Measurements from ENCODE around the gene TGFBR3.
A peak's percentile ranks its signal among the peaks of the same experiment; 100 is the strongest.

The TGFBR3 gene

GRCh38 chr1:91803847-91804545, 82.0 kb downstream of the TGFBR3 start:
- DNase-seq (ENCODE audit: low read depth in 1 of 2, low spot score in 1 of 2), result peak; percentile 31 to 40

GRCh38 chr1:91803123-91803522, 82.8 kb downstream of the TGFBR3 start:
- no peak for DNase-seq (ENCODE audit: low read depth in 1 of 2, low spot score in 1 of 2)

GRCh38 chr1:91801496-91802115, 84.3 kb downstream of the TGFBR3 start:
- no peak for DNase-seq (ENCODE audit: low read depth in 1 of 2, low spot score in 1 of 2)

- DNase-seq (ENCODE audit: low read depth in 1 of 2, low spot score in 1 of 2), result no peak
Measured at GRCh38 chr1:91799863-91800262, 86.1 kb downstream of the TGFBR3 start.

- no peak for DNase-seq (ENCODE audit: low read depth in 1 of 2, low spot score in 1 of 2)
Measured at GRCh38 chr1:91799159-91799558, 86.8 kb downstream of the TGFBR3 start.

- DNase-seq (ENCODE audit: low read depth in 1 of 2, low spot score in 1 of 2), result no peak
Measured at GRCh38 chr1:91798740-91799139, 87.2 kb downstream of the TGFBR3 start.

- DNase-seq (ENCODE audit: low read depth in 1 of 2, low spot score in 1 of 2), result no peak
Measured at GRCh38 chr1:91798241-91798648, 87.7 kb downstream of the TGFBR3 start.

GRCh38 chr1:91797164-91797563, 88.8 kb downstream of the TGFBR3 start:
- DNase-seq (ENCODE audit: low read depth in 1 of 2, low spot score in 1 of 2), result no peak

- DNase-seq (ENCODE audit: low read depth in 1 of 2, low spot score in 1 of 2), result no peak
Measured at GRCh38 chr1:91796390-91796654, 89.6 kb downstream of the TGFBR3 start.

- DNase-seq (ENCODE audit: low read depth in 1 of 2, low spot score in 1 of 2), result no peak
Measured at GRCh38 chr1:91795591-91796389, 90.2 kb downstream of the TGFBR3 start.

- no peak for DNase-seq (ENCODE audit: low read depth in 1 of 2, low spot score in 1 of 2)
Measured at GRCh38 chr1:91793877-91794276, 92.1 kb downstream of the TGFBR3 start.

- DNase-seq (ENCODE audit: low read depth in 1 of 2, low spot score in 1 of 2), result no peak
Measured at GRCh38 chr1:91793189-91793588, 92.8 kb downstream of the TGFBR3 start.

- no peak for DNase-seq (ENCODE audit: low read depth in 1 of 2, low spot score in 1 of 2)
Measured at GRCh38 chr1:91792489-91793071, 93.4 kb downstream of the TGFBR3 start.

GRCh38 chr1:91791691-91792488, 94.1 kb downstream of the TGFBR3 start:
- DNase-seq (ENCODE audit: low read depth in 1 of 2, low spot score in 1 of 2), result no peak

- no peak for DNase-seq (ENCODE audit: low read depth in 1 of 2, low spot score in 1 of 2)
Measured at GRCh38 chr1:91791103-91791502, 94.8 kb downstream of the TGFBR3 start.

GRCh38 chr1:91790392-91790791, 95.6 kb downstream of the TGFBR3 start:
- no peak for DNase-seq (ENCODE audit: low read depth in 1 of 2, low spot score in 1 of 2)

GRCh38 chr1:91789273-91789997, 96.5 kb downstream of the TGFBR3 start:
- DNase-seq (ENCODE audit: low read depth in 1 of 2, low spot score in 1 of 2), result no peak

- no peak for DNase-seq (ENCODE audit: low read depth in 1 of 2, low spot score in 1 of 2)
Measured at GRCh38 chr1:91787919-91788318, 98.0 kb downstream of the TGFBR3 start.

GRCh38 chr1:91784616-91785015, 101.3 kb downstream of the TGFBR3 start:
- DNase-seq (ENCODE audit: low read depth in 1 of 2, low spot score in 1 of 2), result no peak

GRCh38 chr1:91784191-91784590, 101.8 kb downstream of the TGFBR3 start:
- DNase-seq (ENCODE audit: low read depth in 1 of 2, low spot score in 1 of 2), result no peak
